Measurements from ENCODE around the gene AHNAK2. TPM values are rescaled to one million over a fixed set of nuclear protein-coding genes. Genes with fewer than 3 reads are reported as not detected.

Gene AHNAK2
- total and polyA plus RNA-seq, 2 experiments from 2014 or later: 1.8 to 4.6 TPM

DNA sequence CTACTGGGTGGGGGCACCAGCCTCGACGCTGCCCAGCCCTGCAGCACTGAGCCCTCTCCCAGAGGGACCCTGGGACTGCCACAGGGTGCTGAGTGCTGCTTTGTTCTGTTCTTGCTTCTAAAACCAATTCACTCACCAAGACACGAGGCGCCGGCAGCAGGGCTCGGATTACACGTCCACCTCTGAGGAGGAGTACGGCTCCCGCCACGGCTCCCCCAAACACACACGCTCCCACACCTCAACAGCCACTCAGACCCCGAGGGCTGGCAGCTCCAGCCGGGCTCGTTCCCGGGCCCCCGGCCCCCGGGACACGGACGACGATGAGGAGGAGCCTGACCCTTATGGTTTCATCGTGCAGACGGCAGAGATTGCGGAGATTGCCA, 88.8 kb downstream of the AHNAK2 start:
- 95% methylated on average over 23 of the region's 23 CpGs for WGBS (ENCODE audit: low lambda C conversion rate, missing lambda C conversion rate)
- Histone ChIP-seq H3K9me3 (ENCODE audit: low read depth) (no peaks in the 10 kb centered on the region), H3K27me3 (no peaks in the 10 kb centered on the region), H4K20me1 (ENCODE audit: insufficient read depth, poor library complexity, severe bottlenecking) (no peaks in the 10 kb centered on the region), H3K4me3 (no peak overlapping the region), H2AFZ (no peak overlapping the region), H3K9me2 (replicated peaks; ENCODE audit: insufficient read depth) (no peaks in the 10 kb centered on the region), H3K27ac (no peak overlapping the region), H3K79me2 (no peaks in the 10 kb centered on the region), H3K4me1 (ENCODE audit: insufficient read depth) (no peaks in the 10 kb centered on the region), H3K4me2 (no peak overlapping the region), H3K36me3 (replicated peaks; ENCODE audit: insufficient read depth, low read depth) (no peaks in the 10 kb centered on the region)
- TF ChIP-seq CTCF (IDR thresholded peaks at IDR 0.05; ENCODE audit: poor library complexity) (no peak), EZH2phosphoT487 (IDR thresholded peaks at IDR 0.05; ENCODE audit: low read depth, severe bottlenecking, unreplicated experiment) (no peak), EZH2 (IDR thresholded peaks at IDR 0.05; ENCODE audit: borderline replicate concordance) (no peak)
- DNase-seq (ENCODE audit: low spot score): no peak

GRCh38 chr14:104888489-104889374, 89.4 kb downstream of the AHNAK2 start:
- H3K9me2 ChIP-seq (replicated peaks; ENCODE audit: insufficient read depth): no peaks in the 10 kb centered on the region
- H3K36me3 ChIP-seq (replicated peaks; ENCODE audit: insufficient read depth, low read depth): no peaks in the 10 kb centered on the region
- H3K27me3 ChIP-seq: no peaks in the 10 kb centered on the region
- H3K4me1 ChIP-seq (ENCODE audit: insufficient read depth): no peaks in the 10 kb centered on the region
- H4K20me1 ChIP-seq (ENCODE audit: insufficient read depth, poor library complexity, severe bottlenecking): no peaks in the 10 kb centered on the region
- no peaks in the 10 kb centered on the region for H3K9me3 ChIP-seq (ENCODE audit: low read depth)
- H2AFZ ChIP-seq: no peak overlapping the region
- no peak overlapping the region for H3K4me2 ChIP-seq
- no peak overlapping the region for H3K4me3 ChIP-seq
- 95% methylated on average over 17 of the region's 26 CpGs for WGBS (ENCODE audit: low lambda C conversion rate, missing lambda C conversion rate)
- no peaks in the 10 kb centered on the region for H3K79me2 ChIP-seq
- TF ChIP-seq CTCF (IDR thresholded peaks at IDR 0.05; ENCODE audit: poor library complexity) (no peak), EZH2 (IDR thresholded peaks at IDR 0.05; ENCODE audit: borderline replicate concordance) (no peak), EZH2phosphoT487 (IDR thresholded peaks at IDR 0.05; ENCODE audit: low read depth, severe bottlenecking, unreplicated experiment) (no peak)
- DNase-seq (ENCODE audit: low spot score): no peak
- no peak overlapping the region for H3K27ac ChIP-seq

DNA sequence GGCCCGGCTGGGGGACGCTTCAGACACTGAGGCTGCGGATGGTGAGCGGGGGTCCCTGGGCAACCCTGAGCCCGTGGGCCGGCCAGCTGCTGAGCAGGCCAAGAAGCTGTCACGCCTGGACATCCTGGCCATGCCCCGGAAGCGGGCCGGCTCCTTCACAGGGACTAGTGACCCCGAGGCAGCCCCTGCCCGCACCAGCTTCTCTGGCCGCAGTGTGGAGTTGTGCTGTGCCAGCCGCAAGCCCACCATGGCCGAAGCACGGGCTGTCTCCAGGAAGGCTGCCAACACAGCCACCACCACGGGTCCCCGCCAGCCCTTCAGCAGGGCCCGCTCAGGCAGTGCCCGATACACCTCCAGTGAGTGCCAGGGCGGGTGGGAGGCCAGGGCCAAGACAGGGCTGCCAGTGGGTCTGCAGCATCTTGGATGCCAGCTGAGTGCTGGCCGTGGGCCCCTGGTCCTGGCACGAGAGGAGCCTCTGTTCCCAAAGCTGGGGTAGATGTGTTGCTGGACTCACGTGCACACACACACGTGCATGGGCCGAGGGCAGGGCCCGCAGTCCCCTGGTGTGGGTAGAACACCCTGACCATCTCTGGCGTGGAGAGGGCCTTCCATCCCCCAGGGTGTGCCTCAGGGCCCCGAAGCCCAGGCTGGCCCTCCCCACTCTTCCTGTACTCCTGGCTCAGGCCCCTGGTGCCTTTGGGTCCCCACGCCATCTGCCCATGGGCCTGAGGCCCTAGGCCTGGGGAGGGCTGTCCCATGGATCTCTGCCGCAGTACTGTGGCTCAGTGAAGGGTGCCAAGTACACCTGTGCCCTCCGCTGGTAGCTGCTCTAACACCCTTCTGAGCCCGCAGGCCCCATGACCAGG, 90.3 kb downstream of the AHNAK2 start:
- 96% methylated on average over 32 of the region's 33 CpGs for WGBS (ENCODE audit: low lambda C conversion rate, missing lambda C conversion rate)
- DNase-seq (ENCODE audit: low spot score): no peak
- no peaks in the 10 kb centered on the region for H3K36me3 ChIP-seq (replicated peaks; ENCODE audit: insufficient read depth, low read depth)

More for the DNA sequence above, 90.3 kb downstream of the AHNAK2 start:
- Histone ChIP-seq H3K27ac (no peak overlapping the region), H3K9me2 (replicated peaks; ENCODE audit: insufficient read depth) (no peaks in the 10 kb centered on the region), H2AFZ (no peak overlapping the region), H3K4me3 (no peak overlapping the region), H4K20me1 (ENCODE audit: insufficient read depth, poor library complexity, severe bottlenecking) (no peaks in the 10 kb centered on the region), H3K4me1 (ENCODE audit: insufficient read depth) (no peaks in the 10 kb centered on the region), H3K4me2 (no peak overlapping the region), H3K79me2 (no peaks in the 10 kb centered on the region), H3K27me3 (no peaks in the 10 kb centered on the region), H3K9me3 (ENCODE audit: low read depth) (no peaks in the 10 kb centered on the region)
- TF ChIP-seq EZH2phosphoT487 (IDR thresholded peaks at IDR 0.05; ENCODE audit: low read depth, severe bottlenecking, unreplicated experiment): no peak
- TF ChIP-seq CTCF (IDR thresholded peaks at IDR 0.05; ENCODE audit: poor library complexity): no peak
- TF ChIP-seq EZH2 (IDR thresholded peaks at IDR 0.05; ENCODE audit: borderline replicate concordance): no peak

Other genes with a start within 250 kb of the AHNAK2 start
- 163 and 218 TPM in 2 replicates for gene SIVA1, start 225.2 kb downstream of the AHNAK2 start, total RNA-seq
- 140 and 149 TPM in 2 replicates for gene SIVA1, start 225.2 kb downstream of the AHNAK2 start, polyA plus RNA-seq
- 120 and 124 TPM in 2 replicates for gene AKT1, start 182.6 kb downstream of the AHNAK2 start, total RNA-seq
- gene AKT1, start 182.6 kb downstream of the AHNAK2 start, polyA plus RNA-seq: 155 and 159 TPM in 2 replicates
- 8.6 and 13.0 TPM in 2 replicates for gene ZBTB42, start 177.3 kb downstream of the AHNAK2 start, total RNA-seq
- 3.6 TPM in 2 replicates for gene ZBTB42, start 177.3 kb downstream of the AHNAK2 start, polyA plus RNA-seq
- 12.0 and 20.3 TPM in 2 replicates for gene CEP170B, start 113.1 kb downstream of the AHNAK2 start, total RNA-seq
- gene CEP170B, start 113.1 kb downstream of the AHNAK2 start, polyA plus RNA-seq: 7.6 and 9.5 TPM in 2 replicates
- not detected in 2 replicates for gene PLD4, start 53.5 kb downstream of the AHNAK2 start, total RNA-seq
- 0.77 and 1.1 TPM in 2 replicates for gene PLD4, start 53.5 kb downstream of the AHNAK2 start, polyA plus RNA-seq
- gene CLBA1, start 7.4 kb upstream of the AHNAK2 start, total RNA-seq: 4.5 and 6.4 TPM in 2 replicates
- 5.1 and 9.3 TPM in 2 replicates for gene CLBA1, start 7.4 kb upstream of the AHNAK2 start, polyA plus RNA-seq
- gene CDCA4, start 42.7 kb upstream of the AHNAK2 start, total RNA-seq: 13.6 and 15.7 TPM in 2 replicates
- gene CDCA4, start 42.7 kb upstream of the AHNAK2 start, polyA plus RNA-seq: 15.0 and 17.1 TPM in 2 replicates
- gene GPR132, start 87.1 kb upstream of the AHNAK2 start, total RNA-seq: 0.24 and 0.83 TPM in 2 replicates
- gene GPR132, start 87.1 kb upstream of the AHNAK2 start, polyA plus RNA-seq: 0.23 and 0.41 TPM in 2 replicates
- 2.0 and 6.1 TPM in 2 replicates for gene JAG2, start 190.4 kb upstream of the AHNAK2 start, total RNA-seq
- gene JAG2, start 190.4 kb upstream of the AHNAK2 start, polyA plus RNA-seq: 4.1 and 4.8 TPM in 2 replicates
- 47.4 and 47.7 TPM in 2 replicates for gene NUDT14, start 202.9 kb upstream of the AHNAK2 start, total RNA-seq
- gene NUDT14, start 202.9 kb upstream of the AHNAK2 start, polyA plus RNA-seq: 98.1 and 106 TPM in 2 replicates

Measured in hepatocyte (in vitro differentiated cells).